Activated CD4-positive, alpha-beta memory T cell treated with anti-CD3 and anti-CD28 coated beads for 36 hours (primary cell): ENCODE data around the gene TUBE1. TPM values are rescaled to one million over a fixed set of nuclear protein-coding genes. Genes with fewer than 3 reads are reported as not detected.
A peak's percentile ranks its signal among the peaks of the same experiment; 100 is the strongest.
"Not testable (repeated sequence)": the region's sequence is repeated elsewhere in the genome, so short reads cannot be mapped to it uniquely, and the experiment has no call there.

Experiments
- CTCF ChIA-PET: fragments of 350-600 bp; sonication (Branson Sonifier 250); formaldehyde crosslinking; loops from one replicate; lab custom pipeline; 2021; ENCODE audit warnings: antibody characterized with exemption, inconsistent platforms; lab: Charles Lee
- POLR2A ChIA-PET: fragments of 350-600 bp; sonication (Branson Sonifier 250); formaldehyde crosslinking; loops from one replicate; lab custom pipeline; 2021; ENCODE audit warnings: antibody characterized with exemption; lab: Charles Lee
- DNase-seq: peaks from one replicate; pipeline ENCODE4 v3.0.0-alpha.2; 2020
- H3K27ac Mint-ChIP-seq: one replicate; pipeline ENCODE4 v1.8.0; 2021; ENCODE audit warnings: mixed read lengths
- H3K27me3 Mint-ChIP-seq: one replicate; pipeline ENCODE4 v1.8.0; 2021; ENCODE audit warnings: mixed read lengths
- H3K36me3 Mint-ChIP-seq: one replicate; pipeline ENCODE4 v1.8.0; 2021; ENCODE audit warnings: mixed read lengths
- H3K4me1 Mint-ChIP-seq: one replicate; pipeline ENCODE4 v1.8.0; 2021; ENCODE audit warnings: low read depth, mixed read lengths
- H3K4me3 Mint-ChIP-seq: one replicate; pipeline ENCODE4 v1.8.0; 2021; ENCODE audit warnings: mild to moderate bottlenecking, mixed read lengths
- H3K9me3 Mint-ChIP-seq: one replicate; pipeline ENCODE4 v1.8.0; 2021; ENCODE audit warnings: mixed read lengths
- intact Hi-C: fragments of 100-400 bp; cut with micrococcal nuclease; formaldehyde crosslinking; loops from one replicate; pipeline ENCODE4 v1.15.1; 2023
- total RNA-seq, 2 experiments: library from RNA; stranded (reverse); gene quantifications; one replicate each; pipeline ENCODE4 v1.2.3, GENCODE V29; 2021

TUBE1 gene
- total RNA-seq, 2 experiments from 2014 or later: 37.2 to 39.2 TPM

DNA sequence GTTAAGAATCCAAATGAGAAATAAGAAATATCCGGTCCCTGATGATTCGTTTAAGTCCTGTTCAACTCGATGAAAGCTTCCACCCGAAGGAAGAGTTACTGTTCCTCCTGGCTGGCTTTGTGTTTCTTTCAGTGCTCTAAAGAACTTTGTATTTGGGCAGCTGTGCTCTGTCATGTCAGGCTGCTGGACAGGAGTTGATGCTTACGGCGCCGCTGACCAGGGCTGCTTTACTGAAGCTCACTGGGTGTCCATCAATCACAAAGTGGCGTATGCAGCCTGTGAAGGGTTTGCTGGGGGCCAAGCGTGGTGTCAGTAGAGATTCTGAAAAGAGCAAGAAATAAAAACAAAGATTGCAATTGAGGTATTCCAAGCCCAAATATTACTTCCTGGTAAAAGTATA lies 22.0 kb upstream of the TUBE1 start:
- Mint-ChIP-seq H3K4me3 (no peak overlapping the region), H3K27ac (no peak overlapping the region), H3K9me3 (peaks cover 8% of the 10 kb centered on the region), H3K4me1 (no peaks in the 10 kb centered on the region), H3K36me3 (peaks cover 3% of the 10 kb centered on the region), H3K27me3 (peaks cover 10% of the 10 kb centered on the region)
- CTCF ChIA-PET: no interaction called here
- no peak for DNase-seq
- intact Hi-C loops: no loop called here
- POLR2A ChIA-PET: no interaction called here

GRCh38 chr6:112106562-112106961 lies 19.3 kb upstream of the TUBE1 start:
- Mint-ChIP-seq H3K36me3 (peaks cover 3% of the 10 kb centered on the region), H3K4me3 (no peak overlapping the region), H3K9me3 (peaks cover 8% of the 10 kb centered on the region), H3K27me3 (peaks cover 6% of the 10 kb centered on the region), H3K27ac (no peak overlapping the region), H3K4me1 (no peaks in the 10 kb centered on the region)
- intact Hi-C loops: no loop called here
- DNase-seq: no peak
- CTCF ChIA-PET: no interaction called here
- POLR2A ChIA-PET: no interaction called here

DNA sequence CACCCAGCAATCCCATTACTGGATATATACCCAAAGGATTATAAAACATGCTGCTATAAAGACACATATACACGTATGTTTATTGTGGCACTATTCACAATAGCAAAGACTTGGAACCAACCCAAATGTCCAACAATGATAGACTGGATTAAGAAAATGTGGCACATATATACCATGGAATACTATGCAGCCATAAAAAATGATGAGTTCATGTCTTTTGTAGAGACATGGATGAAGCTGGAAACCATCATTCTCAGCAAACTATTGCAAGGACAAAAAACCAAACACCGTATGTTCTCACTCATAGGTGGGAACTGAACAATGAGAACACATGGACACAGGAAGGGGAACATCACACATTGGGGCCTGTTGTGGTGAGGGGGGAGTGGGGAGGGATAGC lies 18.7 kb upstream of the TUBE1 start:
- POLR2A ChIA-PET, H3K4me1 Mint-ChIP-seq, intact Hi-C loops, H3K27me3 Mint-ChIP-seq, DNase-seq, CTCF ChIA-PET, H3K36me3 Mint-ChIP-seq, H3K27ac Mint-ChIP-seq, H3K9me3 Mint-ChIP-seq, H3K4me3 Mint-ChIP-seq: not testable (repeated sequence)

DNA sequence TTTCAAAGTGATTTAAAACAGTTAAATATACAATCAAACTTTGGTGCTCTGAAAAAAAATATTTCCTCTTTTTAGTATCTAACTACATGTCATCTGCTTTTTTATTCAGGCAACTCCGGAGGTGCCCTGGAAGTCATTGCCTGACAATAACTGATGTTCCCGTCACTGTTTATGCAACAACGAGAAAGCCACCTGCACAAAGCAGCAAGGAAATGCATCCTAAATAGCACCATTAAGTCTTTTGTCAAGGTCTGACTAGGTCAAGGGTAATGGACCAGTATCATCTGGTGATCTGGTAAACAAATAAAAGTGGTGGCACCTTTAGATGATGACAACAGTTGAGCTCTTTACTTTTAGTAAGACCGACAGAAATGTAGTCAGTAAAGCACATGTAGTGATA lies 13.3 kb upstream of the TUBE1 start:
- no peak overlapping the region for H3K4me3 Mint-ChIP-seq
- peaks cover 5% of the 10 kb centered on the region for H3K9me3 Mint-ChIP-seq
- DNase-seq: no peak
- POLR2A ChIA-PET: no interaction called here
- CTCF ChIA-PET: interaction anchor here (1.7 to 2.0 kb wide), 2 partner anchors 13 to 63 kb away, joined by 6 read pairs; partner anchors contain the start of genes FAM229B and TUBE1
- no peaks in the 10 kb centered on the region for H3K27me3 Mint-ChIP-seq
- peaks cover 7% of the 10 kb centered on the region for H3K36me3 Mint-ChIP-seq
- no peaks in the 10 kb centered on the region for H3K4me1 Mint-ChIP-seq
- intact Hi-C loops: no loop called here
- no peak overlapping the region for H3K27ac Mint-ChIP-seq

DNA sequence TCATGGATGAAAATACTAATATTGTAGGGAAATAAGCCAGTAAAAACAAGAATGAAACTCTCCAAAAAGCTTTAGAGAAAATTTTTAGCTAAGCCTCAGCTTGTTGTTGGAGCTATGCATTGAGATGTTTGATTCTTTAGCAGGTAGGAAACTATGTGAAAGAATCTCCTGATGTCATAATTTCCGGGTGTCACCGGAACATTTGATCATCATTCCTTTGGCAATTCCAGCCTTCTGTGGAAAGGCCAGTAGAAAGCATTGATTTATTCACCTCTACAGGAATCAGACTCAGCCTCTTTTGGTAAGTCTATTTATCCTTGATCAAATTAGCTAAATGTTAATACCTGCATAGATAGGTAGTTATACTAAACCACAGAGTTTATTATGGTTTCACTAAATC lies 9.6 kb upstream of the TUBE1 start:
- H3K27me3 Mint-ChIP-seq: peaks cover 5% of the 10 kb centered on the region
- no peak overlapping the region for H3K27ac Mint-ChIP-seq
- H3K4me1 Mint-ChIP-seq: no peaks in the 10 kb centered on the region
- no peak overlapping the region for H3K4me3 Mint-ChIP-seq
- no peaks in the 10 kb centered on the region for H3K9me3 Mint-ChIP-seq
- no peak for DNase-seq
- H3K36me3 Mint-ChIP-seq: peaks cover 5% of the 10 kb centered on the region
- POLR2A ChIA-PET: no interaction called here
- CTCF ChIA-PET: no interaction called here
- intact Hi-C loops: no loop called here

DNA sequence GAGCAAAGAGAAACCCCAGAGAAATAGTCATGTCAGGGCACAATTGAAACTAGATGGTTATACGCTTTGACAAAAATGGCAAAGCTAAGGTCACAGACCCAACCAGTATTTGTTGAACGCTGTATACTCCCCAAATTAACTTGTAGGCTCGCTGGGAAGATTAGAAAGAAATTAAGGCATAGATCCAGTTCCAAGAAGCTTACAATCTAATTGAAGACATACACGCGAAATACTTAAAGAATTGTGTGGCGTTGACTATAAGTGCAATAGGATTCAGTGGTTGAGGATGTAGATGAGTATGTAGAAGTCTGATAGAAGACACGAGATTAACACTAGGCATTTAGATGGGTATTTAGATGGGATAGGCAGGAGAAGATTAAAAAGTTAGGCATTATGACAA lies 634 bp upstream of the TUBE1 start:
- CTCF ChIA-PET: interaction anchor here (0.5 to 6.7 kb wide), 14 partner anchors 13 to 829 kb away, joined by 3 to 133 read pairs (median 6); partner anchors contain the start of gene TRAF3IP2
- POLR2A ChIA-PET: interaction anchor here (0.8 to 1.9 kb wide), 6 partner anchors 71 to 1908 kb away, joined by 3 to 9 read pairs (median 4); partner anchors contain the start of genes CDC40 and REV3L
- H3K4me3 Mint-ChIP-seq: no peak overlapping the region
- no peak overlapping the region for H3K27ac Mint-ChIP-seq
- intact Hi-C loops: loop anchor here (1.0 to 10.0 kb wide), 12 partner anchors 29 to 1771 kb away; partner anchors contain the start of genes CDK19, FYN and REV3L
- peaks cover 9% of the 10 kb centered on the region for H3K4me1 Mint-ChIP-seq
- peaks cover 11% of the 10 kb centered on the region for H3K27me3 Mint-ChIP-seq
- no peaks in the 10 kb centered on the region for H3K9me3 Mint-ChIP-seq
- peaks cover 9% of the 10 kb centered on the region for H3K36me3 Mint-ChIP-seq
- DNase-seq: no peak

GRCh38 chr6:112086744-112087135 lies 542 bp downstream of the TUBE1 start:
- no peak overlapping the region for H3K27ac Mint-ChIP-seq
- no peaks in the 10 kb centered on the region for H3K9me3 Mint-ChIP-seq
- ChIA-PET POLR2A (interaction anchor here (0.8 to 1.9 kb wide), 9 partner anchors 11 to 827 kb away, joined by 3 to 9 read pairs (median 3); partner anchors contain the start of genes REV3L and TRAF3IP2), CTCF (interaction anchor here (1.0 to 6.7 kb wide), 19 partner anchors 14 to 1772 kb away, joined by 3 to 133 read pairs (median 8); a partner anchor contains a TSS)
- H3K4me1 Mint-ChIP-seq: peaks cover 9% of the 10 kb centered on the region
- DNase-seq: no peak
- peaks cover 14% of the 10 kb centered on the region for H3K36me3 Mint-ChIP-seq
- peaks cover 10% of the 10 kb centered on the region for H3K27me3 Mint-ChIP-seq
- intact Hi-C loops: loop anchor here (1.0 to 10.0 kb wide), 12 partner anchors 30 to 1772 kb away; partner anchors contain the start of genes CDK19, FYN and REV3L
- H3K4me3 Mint-ChIP-seq: no peak overlapping the region

DNA sequence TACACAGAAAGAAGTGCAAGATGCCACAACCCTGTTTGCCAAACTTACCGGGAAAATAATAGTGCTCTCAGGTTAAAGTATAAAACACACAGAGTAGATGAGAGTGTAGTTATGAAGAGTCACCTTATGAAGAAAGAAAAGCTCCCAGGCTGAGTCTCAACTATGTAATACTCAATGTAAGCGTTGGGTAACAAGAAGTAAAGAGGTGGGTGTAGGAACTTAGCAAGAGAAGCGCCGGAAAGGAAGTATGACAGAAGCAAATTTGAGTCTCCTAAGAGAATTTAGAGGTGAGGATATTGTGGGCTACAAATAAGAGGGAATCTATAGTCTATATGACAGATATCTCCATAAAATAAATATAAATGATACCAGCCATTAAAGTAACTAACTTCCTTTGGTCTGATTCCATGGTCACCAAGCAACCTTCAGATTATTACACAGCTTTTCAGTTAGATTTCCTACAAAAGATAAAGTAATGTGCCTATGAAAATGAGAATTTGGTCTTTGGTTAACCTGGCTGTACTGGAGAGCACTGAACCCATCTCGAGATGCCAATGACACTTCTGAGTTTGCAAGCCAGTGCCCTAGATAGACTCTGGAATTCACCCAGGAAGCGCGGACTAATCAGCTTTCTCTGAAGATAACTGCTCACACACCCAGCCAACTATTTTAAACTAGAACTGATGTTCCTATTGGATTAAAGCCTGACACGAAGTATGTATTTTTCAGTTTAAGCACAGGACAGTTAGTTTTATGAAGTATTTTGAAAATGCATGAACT lies 1.8 kb downstream of the TUBE1 start:
- Mint-ChIP-seq H3K4me1 (peaks cover 9% of the 10 kb centered on the region), H3K27ac (no peak overlapping the region), H3K4me3 (peak overlapping the region; percentile 50), H3K36me3 (peaks cover 19% of the 10 kb centered on the region), H3K27me3 (peaks cover 9% of the 10 kb centered on the region), H3K9me3 (no peaks in the 10 kb centered on the region)
- DNase-seq: no peak
- ChIA-PET POLR2A (no interaction called here), CTCF (interaction anchor here (0.7 to 6.7 kb wide), 12 partner anchors 12 to 827 kb away, joined by 3 to 133 read pairs (median 9); a partner anchor contains a TSS)
- intact Hi-C loops: loop anchor here (2.0 to 10.0 kb wide), 7 partner anchors 31 to 1773 kb away; partner anchors contain the start of gene CDK19

DNA sequence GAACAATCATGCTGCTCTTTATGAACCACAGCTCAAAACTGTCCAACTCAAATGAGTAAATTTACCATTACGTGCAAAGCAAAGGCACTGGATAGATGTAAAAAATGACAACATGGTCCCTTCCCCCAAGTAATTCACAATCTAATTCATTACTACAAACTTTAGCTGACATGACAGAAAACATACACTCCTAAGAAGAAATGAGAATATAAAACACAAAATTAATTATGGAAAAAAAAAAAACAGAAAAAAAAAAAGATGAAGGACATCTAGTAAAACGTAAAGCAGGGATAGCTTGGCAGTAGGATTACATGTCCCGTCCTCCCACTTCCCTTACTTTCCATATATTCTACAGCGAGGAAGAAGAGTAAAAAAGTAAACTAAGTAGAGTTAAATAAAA lies 5.7 kb downstream of the TUBE1 start:
- Mint-ChIP-seq H3K27me3 (no peaks in the 10 kb centered on the region), H3K4me1 (peaks cover 9% of the 10 kb centered on the region), H3K36me3 (peaks cover 27% of the 10 kb centered on the region), H3K9me3 (no peaks in the 10 kb centered on the region), H3K27ac (no peak overlapping the region), H3K4me3 (no peak overlapping the region)
- CTCF ChIA-PET: interaction anchor here (1.8 kb wide), 1 partner anchor 82 kb away, joined by 9 read pairs; no protein-coding TSS in a partner anchor
- DNase-seq: no peak
- intact Hi-C loops: loop anchor here (10.0 kb wide), 1 partner anchor 203 kb away; no protein-coding TSS in a partner anchor
- POLR2A ChIA-PET: no interaction called here

DNA sequence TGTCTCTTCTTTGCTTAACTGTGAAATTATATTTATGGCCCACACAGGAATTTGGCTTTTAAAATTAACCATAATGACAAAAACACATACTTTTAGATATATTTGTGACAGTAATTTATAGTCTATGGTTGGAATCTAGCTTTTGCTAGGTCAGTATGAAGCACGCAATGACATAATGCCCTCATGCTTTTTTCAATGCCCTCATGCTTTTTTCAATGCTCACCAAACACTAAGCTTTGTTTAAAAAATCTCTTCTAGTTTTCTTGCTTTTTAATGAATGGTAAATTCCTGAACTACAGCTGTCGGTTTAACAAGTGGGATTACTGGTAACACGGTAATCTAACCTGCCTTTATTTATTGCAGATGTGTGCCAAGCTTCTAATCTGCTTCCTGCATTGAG lies 20.7 kb downstream of the TUBE1 start:
- Mint-ChIP-seq H3K4me1 (no peaks in the 10 kb centered on the region), H3K9me3 (no peaks in the 10 kb centered on the region), H3K27ac (no peak overlapping the region), H3K36me3 (peaks cover 3% of the 10 kb centered on the region), H3K27me3 (no peaks in the 10 kb centered on the region), H3K4me3 (no peak overlapping the region)
- POLR2A ChIA-PET: no interaction called here
- DNase-seq: no peak
- CTCF ChIA-PET: no interaction called here
- intact Hi-C loops: no loop called here

GRCh38 chr6:112065426-112065986 lies 21.8 kb downstream of the TUBE1 start:
- Mint-ChIP-seq H3K4me1 (no peaks in the 10 kb centered on the region), H3K27me3 (no peaks in the 10 kb centered on the region), H3K9me3 (no peaks in the 10 kb centered on the region), H3K27ac (no peak overlapping the region), H3K4me3 (no peak overlapping the region), H3K36me3 (peaks cover 3% of the 10 kb centered on the region)
- no peak for DNase-seq
- intact Hi-C loops: no loop called here
- CTCF ChIA-PET: interaction anchor here (1.7 kb wide), 1 partner anchor 98 kb away, joined by 4 read pairs; no protein-coding TSS in a partner anchor
- POLR2A ChIA-PET: no interaction called here

DNA sequence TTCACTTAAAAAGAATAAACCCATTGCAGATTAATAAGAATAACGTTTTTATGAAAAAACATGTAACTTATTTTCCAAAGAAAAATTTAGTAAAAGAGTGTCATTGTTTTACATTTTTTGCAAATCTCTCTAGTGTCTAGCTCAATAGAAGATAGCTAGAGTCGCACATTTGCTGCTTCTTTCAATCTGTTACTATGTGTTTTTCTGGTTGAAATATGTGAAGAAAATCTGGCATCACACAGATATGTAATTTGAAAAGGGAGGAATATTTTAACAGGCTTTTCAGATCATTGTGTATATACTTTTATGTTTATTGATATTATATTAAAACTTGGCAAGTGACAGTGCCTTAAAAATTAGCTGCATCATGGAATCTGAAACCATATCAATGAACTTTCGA lies 24.3 kb downstream of the TUBE1 start:
- H3K4me3 Mint-ChIP-seq: no peak overlapping the region
- intact Hi-C loops: no loop called here
- H3K27ac Mint-ChIP-seq: no peak overlapping the region
- ChIA-PET CTCF (no interaction called here), POLR2A (no interaction called here)
- no peaks in the 10 kb centered on the region for H3K36me3 Mint-ChIP-seq
- H3K27me3 Mint-ChIP-seq: no peaks in the 10 kb centered on the region
- no peak for DNase-seq
- H3K4me1 Mint-ChIP-seq: no peaks in the 10 kb centered on the region
- H3K9me3 Mint-ChIP-seq: no peaks in the 10 kb centered on the region
